HUES48 (cell line): ENCODE results near the gene KIF23.

Experiments
- H3K27ac ChIP-seq: one replicate; pipeline ENCODE4 v1.7.0; 2013; ENCODE audit warnings: low read depth, low read length, inconsistent platforms
- H3K27me3 ChIP-seq: 2 replicates; pipeline ENCODE4 v1.6.1; 2013; ENCODE audit warnings: mild to moderate bottlenecking, low read length; ENCODE audit not compliant: control insufficient read depth, insufficient read depth
- H3K36me3 ChIP-seq: 2 replicates; pipeline ENCODE4 v1.6.1; 2013; ENCODE audit warnings: low read length; ENCODE audit not compliant: control insufficient read depth, insufficient read depth
- H3K4me1 ChIP-seq: 2 replicates; pipeline ENCODE4 v1.6.1; 2013; ENCODE audit warnings: mild to moderate bottlenecking, low read length; ENCODE audit not compliant: control insufficient read depth, insufficient read depth
- H3K4me3 ChIP-seq: 2 replicates; pipeline ENCODE4 v1.5.1; 2013; ENCODE audit warnings: mild to moderate bottlenecking, low read depth, low read length
- H3K9ac ChIP-seq: 2 replicates; pipeline ENCODE4 v1.6.1; 2013; ENCODE audit warnings: mild to moderate bottlenecking, low read depth, low read length, moderate library complexity
- H3K9me3 ChIP-seq: 2 replicates; pipeline ENCODE4 v1.6.1; 2013; ENCODE audit warnings: low read length; ENCODE audit not compliant: control insufficient read depth, insufficient read depth

Gene KIF23

DNA sequence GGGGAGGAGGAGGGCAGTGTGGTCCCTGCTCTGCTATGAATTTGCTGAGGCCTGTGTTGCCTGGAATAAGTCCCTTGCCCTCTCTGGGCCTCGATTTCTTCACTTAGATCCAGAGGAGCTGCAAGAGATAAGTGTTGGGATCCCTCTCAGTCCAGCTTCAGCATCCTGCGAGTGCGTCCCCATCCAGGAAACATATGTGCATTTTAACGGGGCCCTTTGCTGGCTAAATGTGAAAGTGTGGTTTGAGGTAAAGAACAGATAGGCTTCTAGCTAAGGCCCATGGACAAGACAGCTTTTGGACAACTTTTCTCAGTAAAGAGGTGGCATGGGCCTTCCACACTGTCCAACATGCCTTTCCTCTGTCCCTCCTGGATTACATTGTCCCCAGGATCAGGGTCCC, 64.9 kb downstream of the KIF23 start:
- no peaks in the 10 kb centered on the region for H3K4me1 ChIP-seq

DNA sequence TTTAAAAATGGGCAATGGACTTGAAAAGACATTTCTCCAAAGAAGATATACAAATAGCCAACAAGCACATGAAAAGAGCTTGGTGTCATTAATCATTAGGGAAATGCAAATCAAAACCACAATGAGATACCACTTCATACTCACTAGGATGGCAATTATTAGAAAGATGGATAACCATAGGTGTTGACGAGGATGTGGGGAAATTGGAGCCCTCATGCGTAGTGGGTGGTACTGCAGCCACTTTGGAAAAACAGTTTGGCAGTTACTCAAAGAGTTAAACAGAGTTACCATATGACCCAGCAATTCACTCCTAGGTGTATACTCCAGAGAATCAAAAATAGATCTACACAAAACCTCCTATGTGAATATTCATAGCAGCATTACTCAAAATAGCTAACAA, 65.8 kb downstream of the KIF23 start:
- Histone ChIP-seq H3K36me3 (no peaks in the 10 kb centered on the region), H3K4me1 (no peaks in the 10 kb centered on the region), H3K27me3 (no peaks in the 10 kb centered on the region), H3K27ac (no peak overlapping the region), H3K9ac (no peak overlapping the region), H3K9me3 (no peaks in the 10 kb centered on the region), H3K4me3 (no peak overlapping the region)

More for the DNA sequence above, 64.9 kb downstream of the KIF23 start:
- H3K9ac ChIP-seq: no peak overlapping the region
- no peak overlapping the region for H3K4me3 ChIP-seq
- no peaks in the 10 kb centered on the region for H3K27me3 ChIP-seq
- H3K36me3 ChIP-seq: no peaks in the 10 kb centered on the region
- no peaks in the 10 kb centered on the region for H3K9me3 ChIP-seq
- H3K27ac ChIP-seq: no peak overlapping the region

DNA sequence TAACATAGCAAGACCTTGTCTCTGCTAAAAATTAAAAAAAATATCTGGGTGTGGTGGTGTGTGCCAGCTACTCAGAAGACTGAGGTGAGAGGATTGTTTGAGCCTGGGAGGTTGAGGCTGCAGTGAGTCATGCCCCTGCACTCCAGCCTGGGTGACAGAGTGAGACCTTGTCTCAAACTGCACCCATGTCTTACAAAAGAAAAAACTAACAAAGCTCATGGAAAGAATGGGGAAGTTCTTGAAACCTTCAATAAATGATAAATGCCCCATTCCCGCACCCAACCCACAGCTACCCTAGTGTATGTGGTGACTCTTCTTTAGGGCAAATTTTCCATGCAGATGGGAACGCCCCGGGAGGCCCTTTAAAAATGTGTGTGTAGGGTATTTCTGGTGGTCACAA, 66.8 kb downstream of the KIF23 start:
- H3K27ac ChIP-seq: no peak overlapping the region

DNA sequence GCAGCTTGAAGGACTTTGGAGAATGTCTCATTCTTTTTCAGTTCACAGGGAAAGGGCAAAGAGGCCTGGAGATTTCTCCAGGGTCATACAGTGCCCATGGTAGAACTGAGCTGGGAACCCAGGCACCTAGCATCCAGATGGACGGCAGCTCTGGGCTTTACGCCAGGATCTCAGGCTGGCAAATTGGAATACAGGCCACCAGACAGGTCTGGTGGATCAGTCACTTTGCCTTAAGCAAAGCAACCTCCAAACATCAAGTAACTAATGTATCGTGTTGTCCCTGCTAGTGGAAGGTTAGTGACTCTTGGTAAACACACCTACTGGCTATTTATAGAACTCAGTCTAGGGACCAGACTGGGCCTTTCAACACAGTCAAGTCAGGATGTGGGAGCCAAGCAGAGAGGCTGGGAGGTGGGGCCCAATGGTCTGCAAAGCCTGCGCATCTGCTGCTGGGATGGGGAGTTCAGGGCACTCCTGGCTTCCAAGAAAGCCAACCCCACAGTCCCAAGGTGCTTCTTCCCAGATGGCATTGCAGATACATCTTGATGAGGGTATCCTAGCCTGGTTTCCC, 68.6 kb downstream of the KIF23 start:
- Histone ChIP-seq H3K4me3 (no peak overlapping the region), H3K27me3 (no peaks in the 10 kb centered on the region), H3K4me1 (no peaks in the 10 kb centered on the region), H3K27ac (no peak overlapping the region), H3K9me3 (no peaks in the 10 kb centered on the region), H3K36me3 (no peaks in the 10 kb centered on the region), H3K9ac (no peak overlapping the region)

More for the DNA sequence above, 66.8 kb downstream of the KIF23 start:
- no peaks in the 10 kb centered on the region for H3K9me3 ChIP-seq
- H3K27me3 ChIP-seq: no peaks in the 10 kb centered on the region
- H3K4me3 ChIP-seq: no peak overlapping the region
- H3K9ac ChIP-seq: no peak overlapping the region
- no peaks in the 10 kb centered on the region for H3K36me3 ChIP-seq
- H3K4me1 ChIP-seq: no peaks in the 10 kb centered on the region

DNA sequence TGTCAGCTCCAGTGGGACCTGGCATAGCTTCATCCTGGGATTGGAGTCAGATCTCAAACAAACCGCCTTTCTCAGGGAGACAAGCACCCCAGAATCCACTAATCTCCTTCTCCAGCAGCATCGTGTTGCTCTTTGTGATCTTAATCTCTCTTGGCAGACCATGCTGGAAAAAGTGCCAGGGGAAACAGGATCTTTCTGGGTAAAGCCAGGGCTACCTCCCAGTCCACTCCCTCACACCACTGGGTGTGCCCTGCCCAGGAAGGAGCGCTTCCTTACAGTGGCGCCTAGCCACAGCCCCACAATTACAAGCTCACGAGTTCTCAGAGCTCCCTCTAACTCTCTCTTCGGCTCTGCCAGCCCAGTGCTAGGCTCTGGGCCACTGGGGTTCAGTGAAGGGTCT, 70.7 kb downstream of the KIF23 start:
- Histone ChIP-seq H3K4me1 (no peaks in the 10 kb centered on the region), H3K4me3 (no peak overlapping the region), H3K36me3 (no peaks in the 10 kb centered on the region), H3K9me3 (no peaks in the 10 kb centered on the region), H3K27me3 (no peaks in the 10 kb centered on the region), H3K27ac (no peak overlapping the region), H3K9ac (no peak overlapping the region)

DNA sequence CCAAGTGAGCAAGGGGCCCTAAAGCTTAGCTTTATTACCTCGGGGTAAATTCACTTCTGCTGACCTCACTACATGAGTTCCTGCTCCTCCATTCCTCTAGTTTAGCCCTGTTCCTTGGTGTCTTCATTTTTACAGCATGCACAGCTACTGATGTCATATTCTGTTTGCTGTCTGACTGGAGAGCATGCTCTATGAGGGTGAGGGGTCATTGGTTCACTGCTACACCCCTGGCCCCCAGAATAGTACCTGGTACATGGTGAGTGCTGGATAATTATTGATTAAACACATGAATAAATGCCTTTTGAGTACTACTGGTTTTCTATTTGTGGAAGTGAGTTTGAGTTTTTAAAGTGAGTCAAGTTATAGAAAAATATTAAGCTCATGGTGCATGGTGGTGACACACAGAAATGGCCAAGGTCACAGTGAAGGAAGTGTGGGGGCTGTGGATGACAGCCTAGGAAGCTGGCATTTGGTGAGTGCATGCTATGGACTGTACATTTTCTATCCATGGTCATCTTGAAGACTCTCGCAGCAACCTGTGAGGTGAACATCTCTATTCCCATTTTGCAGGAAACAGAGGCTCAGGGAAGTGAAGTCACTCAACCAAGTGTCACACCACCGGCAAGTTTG, 72.4 kb downstream of the KIF23 start:
- H3K9ac ChIP-seq: no peak overlapping the region
- no peak overlapping the region for H3K27ac ChIP-seq
- no peaks in the 10 kb centered on the region for H3K36me3 ChIP-seq
- H3K9me3 ChIP-seq: no peaks in the 10 kb centered on the region
- no peak overlapping the region for H3K4me3 ChIP-seq
- H3K4me1 ChIP-seq: no peaks in the 10 kb centered on the region
- H3K27me3 ChIP-seq: no peaks in the 10 kb centered on the region

DNA sequence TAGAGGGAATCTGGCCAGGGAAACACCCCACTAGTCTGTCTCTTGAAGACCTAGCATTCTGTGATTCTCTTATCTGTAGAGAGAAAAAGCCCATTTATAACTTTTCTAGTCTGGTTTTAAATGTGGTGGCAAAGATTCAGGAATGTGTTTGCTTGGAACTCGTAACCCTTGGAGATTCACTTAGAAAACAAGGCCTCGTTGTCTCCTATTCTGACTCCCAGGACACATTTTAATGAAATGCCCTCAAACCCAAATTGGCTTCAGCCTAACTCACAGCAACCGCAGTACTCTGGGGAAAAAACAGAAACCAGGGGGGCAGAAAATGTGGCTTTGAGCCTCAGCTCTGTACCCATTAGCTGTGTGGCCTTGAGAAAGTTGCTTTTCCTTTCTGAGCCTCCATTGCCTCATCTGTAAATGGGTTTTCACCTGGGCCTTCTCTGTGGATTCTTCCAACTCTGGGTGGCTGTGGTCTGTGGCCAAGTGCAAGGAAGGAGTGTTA, 75.0 kb downstream of the KIF23 start:
- H3K36me3 ChIP-seq: no peaks in the 10 kb centered on the region
- H3K4me1 ChIP-seq: no peaks in the 10 kb centered on the region
- no peaks in the 10 kb centered on the region for H3K9me3 ChIP-seq
- H3K27me3 ChIP-seq: no peaks in the 10 kb centered on the region
- H3K27ac ChIP-seq: no peak overlapping the region
- no peak overlapping the region for H3K4me3 ChIP-seq
- no peak overlapping the region for H3K9ac ChIP-seq

DNA sequence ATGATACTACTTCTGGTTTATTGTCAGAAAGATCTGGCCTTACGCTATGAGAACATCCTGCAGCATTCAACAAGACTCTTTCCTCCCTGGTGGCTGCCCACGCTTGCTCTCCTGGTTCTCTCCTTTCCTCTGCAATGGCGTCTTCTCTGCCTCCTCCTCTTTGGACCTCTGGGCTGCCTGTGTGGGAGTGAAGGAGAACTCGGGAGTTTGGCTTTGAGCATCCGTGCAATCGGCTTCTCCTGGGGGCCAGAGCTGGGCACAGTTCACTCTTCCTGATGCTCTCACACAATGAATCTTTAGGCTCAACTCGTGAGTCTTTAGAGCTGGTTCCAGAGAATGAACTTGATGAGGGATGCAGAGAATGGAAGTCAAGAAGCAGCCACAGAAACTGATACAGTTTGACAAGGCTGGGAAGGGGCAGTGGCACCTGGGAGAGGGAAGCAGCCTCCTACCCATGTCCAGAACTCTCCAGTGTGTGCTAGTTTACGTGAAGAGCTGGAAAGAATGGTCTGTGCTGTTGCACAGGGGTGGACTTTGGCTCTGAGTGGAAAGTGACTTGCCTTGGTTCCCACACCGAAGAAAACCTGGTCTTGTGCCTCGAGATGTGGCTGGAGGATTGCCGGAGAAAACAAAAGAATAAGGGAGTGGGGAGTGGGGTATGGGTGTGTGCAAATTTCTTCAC, 76.3 kb downstream of the KIF23 start:
- Histone ChIP-seq H3K36me3 (no peaks in the 10 kb centered on the region), H3K4me3 (no peak overlapping the region), H3K27me3 (no peaks in the 10 kb centered on the region), H3K9me3 (no peaks in the 10 kb centered on the region), H3K4me1 (no peaks in the 10 kb centered on the region), H3K27ac (no peak overlapping the region), H3K9ac (no peak overlapping the region)

DNA sequence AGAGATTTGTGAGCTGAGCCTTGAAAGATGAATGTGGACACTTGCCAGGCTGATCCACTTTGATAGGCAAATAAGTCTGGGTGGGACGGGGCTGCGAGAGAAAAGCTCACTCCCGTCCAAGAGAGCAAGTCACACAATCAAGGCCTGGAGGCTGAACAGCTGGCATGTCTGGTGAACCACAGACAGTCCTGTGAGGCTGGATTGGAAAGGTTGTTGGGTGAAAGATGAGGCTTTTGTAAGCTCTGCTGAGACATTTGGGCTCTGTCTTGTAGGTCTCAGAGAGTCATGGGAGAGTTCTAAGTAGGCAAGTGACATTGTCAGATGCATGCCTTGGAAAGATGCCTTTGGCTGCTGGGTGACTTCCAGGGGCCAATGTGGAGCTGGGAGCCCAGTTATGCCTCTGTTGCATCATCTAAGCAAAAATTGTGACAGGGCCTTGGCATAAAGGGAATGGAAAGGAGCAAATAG, 76.9 kb downstream of the KIF23 start:
- H3K9ac ChIP-seq: no peak overlapping the region
- H3K27ac ChIP-seq: no peak overlapping the region
- H3K27me3 ChIP-seq: no peaks in the 10 kb centered on the region
- H3K4me1 ChIP-seq: no peaks in the 10 kb centered on the region
- H3K9me3 ChIP-seq: no peaks in the 10 kb centered on the region
- H3K36me3 ChIP-seq: no peaks in the 10 kb centered on the region
- H3K4me3 ChIP-seq: no peak overlapping the region

DNA sequence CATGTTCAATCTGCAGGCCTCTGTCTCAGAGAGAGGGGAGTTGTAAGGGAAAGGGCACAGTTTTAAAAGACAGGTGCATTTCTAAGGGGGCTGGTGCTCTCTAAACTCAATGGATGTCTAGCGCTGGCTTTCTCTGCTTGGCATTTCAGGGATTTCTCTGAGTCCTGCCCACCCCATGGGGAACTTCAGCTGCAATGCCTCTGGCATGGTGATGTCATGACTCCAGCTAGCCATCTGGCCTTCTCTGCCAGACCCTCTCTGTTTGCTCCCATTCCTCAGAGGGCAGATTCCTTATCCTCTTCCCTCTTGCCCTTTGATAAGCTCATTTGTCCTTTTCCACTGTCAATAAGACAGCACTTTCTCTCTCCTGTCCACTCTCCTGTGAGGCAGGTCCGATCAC, 79.3 kb downstream of the KIF23 start:
- Histone ChIP-seq H3K4me3 (no peak overlapping the region), H3K36me3 (no peaks in the 10 kb centered on the region), H3K27me3 (no peaks in the 10 kb centered on the region), H3K9me3 (no peaks in the 10 kb centered on the region), H3K4me1 (no peaks in the 10 kb centered on the region), H3K9ac (no peak overlapping the region), H3K27ac (no peak overlapping the region)

DNA sequence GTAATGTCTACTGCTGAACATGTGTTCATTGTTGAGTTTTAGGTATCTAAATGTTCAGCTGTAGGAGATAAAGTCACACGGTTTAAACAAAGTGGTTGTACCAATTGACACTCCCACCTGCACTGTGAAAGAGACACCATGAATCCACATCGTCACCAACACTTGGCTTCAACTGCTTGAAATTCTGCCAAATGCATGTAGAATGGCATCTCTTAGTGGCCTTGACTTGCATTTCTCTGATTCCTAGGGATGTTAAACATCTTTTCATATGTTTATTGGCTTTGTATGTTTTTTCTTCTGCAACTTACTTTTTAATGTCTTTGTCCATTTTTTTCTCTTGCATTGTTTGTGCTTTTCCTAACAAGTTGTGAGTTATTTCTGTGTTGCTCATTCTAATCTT, 81.9 kb downstream of the KIF23 start:
- no peak overlapping the region for H3K9ac ChIP-seq
- no peaks in the 10 kb centered on the region for H3K9me3 ChIP-seq

More for the DNA sequence above, 81.9 kb downstream of the KIF23 start:
- no peaks in the 10 kb centered on the region for H3K36me3 ChIP-seq
- no peak overlapping the region for H3K4me3 ChIP-seq
- no peaks in the 10 kb centered on the region for H3K27me3 ChIP-seq
- no peaks in the 10 kb centered on the region for H3K4me1 ChIP-seq
- H3K27ac ChIP-seq: no peak overlapping the region
